Measurements from ENCODE around the gene PHOX2B.

The PHOX2B gene

GRCh38 chr4:41715155-41715554 is 33.4 kb downstream of the PHOX2B start:
- DNase-seq (no peak), ATAC-seq (ENCODE audit: insufficient read depth, low read depth) (no peak)
- Histone ChIP-seq H3K9me3 (ENCODE audit: insufficient read depth, low read length, severe bottlenecking) (no peaks in the 10 kb centered on the region), H3K4me2 (ENCODE audit: insufficient read depth, low read length) (no peak overlapping the region), H3K4me1 (ENCODE audit: insufficient read depth, low read length) (no peaks in the 10 kb centered on the region), H3K27ac (ENCODE audit: low read length) (no peak overlapping the region), H4K20me1 (ENCODE audit: insufficient read depth, low read length) (no peaks in the 10 kb centered on the region), H2AFZ (ENCODE audit: low read depth, low read length) (no peak overlapping the region; the same call in 1 of the 2 replicates), H3K27me3 (ENCODE audit: insufficient read depth, low read length, poor library complexity) (no peaks in the 10 kb centered on the region), H3K36me3 (ENCODE audit: insufficient read depth, low read length) (no peaks in the 10 kb centered on the region), H3K4me3 (ENCODE audit: low read depth in 1 of 2, low read length in 2 of 2) (no peak overlapping the region), H3K79me2 (ENCODE audit: insufficient read depth, low read length) (no peaks in the 10 kb centered on the region), H3K9ac (ENCODE audit: low read depth, low read length) (no peak overlapping the region)
- TF ChIP-seq CTCF (IDR thresholded peaks at IDR 0.05; ENCODE audit: borderline replicate concordance, extremely low read depth, low read length, poor library complexity, severe bottlenecking) (no peak), EZH2 (IDR thresholded peaks at IDR 0.05; ENCODE audit: borderline replicate concordance, low read depth, low read length, severe bottlenecking) (no peak)

- no peak for DNase-seq
- no peaks in the 10 kb centered on the region for H3K9me3 ChIP-seq (ENCODE audit: insufficient read depth, low read length, severe bottlenecking)
- H3K4me2 ChIP-seq (ENCODE audit: insufficient read depth, low read length): no peak overlapping the region
- TF ChIP-seq EZH2 (IDR thresholded peaks at IDR 0.05; ENCODE audit: borderline replicate concordance, low read depth, low read length, severe bottlenecking) (no peak), CTCF (IDR thresholded peaks at IDR 0.05; ENCODE audit: borderline replicate concordance, extremely low read depth, low read length, poor library complexity, severe bottlenecking) (no peak)
- no peaks in the 10 kb centered on the region for H3K27me3 ChIP-seq (ENCODE audit: insufficient read depth, low read length, poor library complexity)
- no peak overlapping the region for H3K9ac ChIP-seq (ENCODE audit: low read depth, low read length)
- H2AFZ ChIP-seq (ENCODE audit: low read depth, low read length): no peak overlapping the region
- H4K20me1 ChIP-seq (ENCODE audit: insufficient read depth, low read length): no peaks in the 10 kb centered on the region
- ATAC-seq (ENCODE audit: insufficient read depth, low read depth): no peak
- H3K4me1 ChIP-seq (ENCODE audit: insufficient read depth, low read length): no peaks in the 10 kb centered on the region
- no peaks in the 10 kb centered on the region for H3K79me2 ChIP-seq (ENCODE audit: insufficient read depth, low read length)
- H3K36me3 ChIP-seq (ENCODE audit: insufficient read depth, low read length): no peaks in the 10 kb centered on the region
- H3K4me3 ChIP-seq (ENCODE audit: low read depth in 1 of 2, low read length in 2 of 2): no peak overlapping the region
- H3K27ac ChIP-seq (ENCODE audit: low read length): no peak overlapping the region
Observed at GRCh38 chr4:41714364-41715000, 34.0 kb downstream of the PHOX2B start.

GRCh38 chr4:41713768-41714167 is 34.8 kb downstream of the PHOX2B start:
- H3K4me2 ChIP-seq (ENCODE audit: insufficient read depth, low read length): no peak overlapping the region
- TF ChIP-seq CTCF (IDR thresholded peaks at IDR 0.05; ENCODE audit: borderline replicate concordance, extremely low read depth, low read length, poor library complexity, severe bottlenecking): no peak
- no peak for TF ChIP-seq EZH2 (IDR thresholded peaks at IDR 0.05; ENCODE audit: borderline replicate concordance, low read depth, low read length, severe bottlenecking)
- ATAC-seq (ENCODE audit: insufficient read depth, low read depth) (no peak), DNase-seq (no peak)
- no peak overlapping the region for H3K27ac ChIP-seq (ENCODE audit: low read length)
- H3K36me3 ChIP-seq (ENCODE audit: insufficient read depth, low read length): no peaks in the 10 kb centered on the region
- H2AFZ ChIP-seq (ENCODE audit: low read depth, low read length): no peak overlapping the region
- H4K20me1 ChIP-seq (ENCODE audit: insufficient read depth, low read length): no peaks in the 10 kb centered on the region
- H3K27me3 ChIP-seq (ENCODE audit: insufficient read depth, low read length, poor library complexity): no peaks in the 10 kb centered on the region
- no peak overlapping the region for H3K4me3 ChIP-seq (ENCODE audit: low read depth in 1 of 2, low read length in 2 of 2)
- no peaks in the 10 kb centered on the region for H3K9me3 ChIP-seq (ENCODE audit: insufficient read depth, low read length, severe bottlenecking)
- H3K79me2 ChIP-seq (ENCODE audit: insufficient read depth, low read length): no peaks in the 10 kb centered on the region
- no peak overlapping the region for H3K9ac ChIP-seq (ENCODE audit: low read depth, low read length)
- no peaks in the 10 kb centered on the region for H3K4me1 ChIP-seq (ENCODE audit: insufficient read depth, low read length)

Measured in DND-41 (cell line).